ENCODE data around the gene PTPRD.

Gene PTPRD

GRCh38 chr9:9231946-9232345 lies 1380.9 kb downstream of the PTPRD start:
- FAIRE-seq: no peak

DNA sequence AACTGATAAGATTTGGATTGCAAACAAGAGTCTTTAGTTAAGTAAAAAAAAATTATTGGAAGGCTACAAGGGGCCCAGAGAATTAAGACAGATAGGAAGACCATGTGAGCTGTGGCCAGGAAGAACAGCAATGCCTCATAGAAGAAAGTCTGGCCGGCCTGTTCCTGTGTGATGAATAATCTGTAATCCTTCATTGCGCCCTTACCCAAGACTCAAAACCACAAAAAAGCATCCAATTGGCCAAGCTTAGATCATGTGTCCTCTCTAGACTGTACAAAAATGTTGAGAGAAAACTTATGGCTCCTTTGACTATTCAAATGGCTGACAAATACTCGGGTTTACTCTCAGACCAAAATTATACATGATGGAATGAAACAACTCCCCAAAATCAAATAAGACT lies 1383.5 kb downstream of the PTPRD start:
- FAIRE-seq: no peak

GRCh38 chr9:9223175-9223574 lies 1389.6 kb downstream of the PTPRD start:
- FAIRE-seq: no peak

GRCh38 chr9:9222730-9223129 lies 1390.1 kb downstream of the PTPRD start:
- FAIRE-seq: no peak

- FAIRE-seq: no peak
These were observed 1395.9 kb downstream of the PTPRD start for GRCh38 chr9:9216934-9217333.

DNA sequence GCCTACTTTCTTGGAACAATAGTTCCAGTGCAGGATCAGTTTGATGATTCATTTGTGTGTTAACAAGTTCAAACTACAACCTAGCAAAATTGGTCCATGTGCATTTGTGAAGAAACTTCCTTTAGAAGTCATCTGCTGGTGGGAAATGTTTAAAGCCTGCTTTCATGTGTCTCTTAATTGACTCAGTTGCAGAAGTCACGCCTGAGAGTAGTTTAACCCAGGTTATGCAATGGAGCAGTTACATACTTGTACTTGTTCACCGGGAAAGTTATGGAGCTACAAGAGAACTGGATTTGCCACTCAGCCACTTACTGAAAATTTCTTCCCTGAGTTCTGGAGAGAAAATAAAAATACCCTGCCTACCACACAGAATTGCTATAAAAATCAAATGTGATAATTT lies 1397.8 kb downstream of the PTPRD start:
- FAIRE-seq: no peak

DNA sequence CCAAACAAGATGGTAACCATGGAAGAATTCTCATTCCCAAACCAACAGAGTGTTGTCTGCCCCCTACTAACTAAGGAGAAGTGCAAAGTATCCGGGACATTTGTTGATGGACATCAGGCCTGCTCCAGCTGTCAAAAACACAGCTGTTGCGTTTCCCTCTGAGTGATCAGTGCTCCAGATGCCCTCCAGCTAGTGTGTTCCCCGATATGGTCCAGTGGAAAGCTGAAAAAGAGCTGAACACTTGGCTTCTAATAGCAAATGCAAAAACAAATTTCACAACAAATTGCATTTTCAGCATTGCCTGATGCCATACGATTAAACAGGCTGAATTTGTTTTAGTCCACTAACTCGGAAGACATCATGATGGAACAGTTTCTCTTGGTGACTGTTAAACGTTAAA lies 1398.7 kb downstream of the PTPRD start:
- FAIRE-seq: no peak

DNA sequence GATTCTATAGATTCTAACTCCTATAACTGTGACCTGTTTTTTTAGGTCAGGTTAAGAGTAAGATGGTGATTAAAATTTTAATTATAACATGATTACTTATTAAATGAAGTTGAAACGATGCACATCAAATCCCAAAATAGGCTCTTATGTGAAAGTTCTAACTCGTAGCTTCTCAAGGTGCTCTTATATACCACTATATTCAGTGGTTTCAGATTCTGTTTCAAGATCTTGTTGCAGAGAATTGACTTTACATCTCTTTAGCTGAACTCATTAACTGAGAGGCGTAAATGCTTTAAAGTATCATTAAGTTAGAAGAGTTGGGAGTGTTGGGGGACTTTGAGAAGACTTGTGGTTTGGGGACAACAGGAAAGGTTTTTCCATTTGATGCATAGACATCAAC lies 1399.8 kb downstream of the PTPRD start:
- FAIRE-seq: no peak

DNA sequence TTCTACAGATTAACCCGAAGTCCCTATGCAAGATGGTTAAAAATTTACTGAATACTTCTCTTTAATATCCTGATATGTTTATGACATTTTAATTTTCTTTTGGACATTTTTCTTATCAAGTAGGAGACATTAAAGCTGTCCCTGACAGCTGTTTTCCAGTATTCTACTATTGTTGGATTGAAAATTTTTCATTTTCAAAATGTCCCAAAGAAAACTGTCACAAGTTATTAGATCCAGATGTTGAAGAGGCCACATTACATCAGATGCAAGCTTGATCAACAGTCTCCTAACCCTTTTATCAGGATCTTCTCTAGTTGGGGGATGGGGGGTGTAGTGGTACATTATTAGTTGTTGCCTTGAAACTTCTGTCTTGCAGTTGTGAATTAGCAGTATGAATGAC lies 1410.5 kb downstream of the PTPRD start:
- no peak for FAIRE-seq

GRCh38 chr9:9186086-9186485 lies 1426.7 kb downstream of the PTPRD start:
- no peak for FAIRE-seq

GRCh38 chr9:9182431-9182830 lies 1430.4 kb downstream of the PTPRD start:
- FAIRE-seq: peak; percentile 9

GRCh38 chr9:9177081-9177480 lies 1435.7 kb downstream of the PTPRD start:
- FAIRE-seq: no peak

- no peak for FAIRE-seq
These were observed 1438.4 kb downstream of the PTPRD start for GRCh38 chr9:9174358-9174757.

- FAIRE-seq: no peak
These were observed 1439.5 kb downstream of the PTPRD start for GRCh38 chr9:9173264-9173663.

GRCh38 chr9:9170439-9171134 lies 1442.2 kb downstream of the PTPRD start:
- no peak for FAIRE-seq

GRCh38 chr9:9142001-9142400 lies 1470.8 kb downstream of the PTPRD start:
- no peak for FAIRE-seq

DNA sequence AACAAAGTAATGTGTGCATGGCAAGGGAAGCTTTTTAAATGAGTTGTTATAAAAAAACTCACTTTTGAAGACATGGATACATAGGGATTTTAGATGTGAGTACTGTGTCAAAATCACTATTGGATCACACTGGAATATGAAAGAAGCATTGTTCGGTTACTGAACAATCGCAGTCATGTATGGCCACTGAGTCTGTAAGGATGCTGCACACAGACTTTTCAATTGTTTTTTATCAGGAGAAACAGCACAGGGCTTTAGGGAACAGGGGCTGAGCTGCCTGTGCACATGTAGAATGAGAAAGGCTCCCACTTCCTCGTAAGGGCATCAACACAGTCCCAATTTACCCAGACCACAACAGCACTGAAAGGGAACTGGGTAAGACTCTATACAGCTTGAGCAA lies 1479.3 kb downstream of the PTPRD start:
- no peak for FAIRE-seq

DNA sequence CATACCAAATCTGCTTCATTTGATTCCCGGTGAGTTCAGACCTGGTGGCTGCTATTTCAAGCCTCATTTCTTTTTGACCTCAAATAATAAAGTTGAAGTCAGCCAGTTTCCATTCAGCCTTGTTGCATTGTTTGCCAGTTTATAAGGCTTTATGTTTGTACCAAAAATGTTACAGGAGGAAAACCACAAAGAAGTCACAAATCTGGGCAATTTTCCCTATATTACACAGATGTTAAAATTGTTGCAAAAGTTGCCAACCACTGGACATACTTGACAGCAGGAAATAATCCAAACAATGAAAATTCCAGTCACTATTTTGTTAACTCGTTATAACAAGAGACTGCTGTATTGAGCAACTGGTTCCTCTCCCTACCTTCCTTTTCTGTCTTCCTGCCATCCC lies 1488.2 kb downstream of the PTPRD start:
- FAIRE-seq: no peak

DNA sequence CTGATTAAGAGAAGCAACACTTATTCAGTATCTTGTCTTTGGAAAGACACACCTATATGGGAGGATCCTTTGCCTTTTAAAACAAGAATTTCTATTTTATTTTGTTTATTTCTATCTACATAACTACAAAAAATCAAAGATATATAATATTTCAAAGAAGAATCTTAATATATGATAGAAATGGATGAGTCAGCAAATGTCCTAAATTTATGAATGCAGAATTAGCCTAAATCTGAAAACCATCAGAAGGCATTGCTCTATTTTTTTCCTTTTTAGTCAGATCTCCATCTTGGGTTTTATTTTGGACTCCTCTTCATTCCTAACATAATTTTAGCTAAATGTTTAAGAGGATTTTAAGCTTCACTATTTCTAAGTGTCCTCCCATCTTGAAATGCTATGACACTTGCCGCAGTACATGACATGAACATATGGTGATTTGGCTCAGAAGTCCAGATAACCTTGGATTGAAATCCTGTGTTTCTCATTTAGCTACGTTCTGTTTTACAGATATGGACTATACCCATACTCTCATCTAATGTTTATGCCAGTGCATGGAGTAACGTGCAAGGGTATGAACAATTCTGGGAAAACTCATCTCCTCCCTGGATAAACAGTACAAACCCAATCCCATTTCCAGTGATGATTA lies 1490.4 kb downstream of the PTPRD start:
- no peak for FAIRE-seq

DNA sequence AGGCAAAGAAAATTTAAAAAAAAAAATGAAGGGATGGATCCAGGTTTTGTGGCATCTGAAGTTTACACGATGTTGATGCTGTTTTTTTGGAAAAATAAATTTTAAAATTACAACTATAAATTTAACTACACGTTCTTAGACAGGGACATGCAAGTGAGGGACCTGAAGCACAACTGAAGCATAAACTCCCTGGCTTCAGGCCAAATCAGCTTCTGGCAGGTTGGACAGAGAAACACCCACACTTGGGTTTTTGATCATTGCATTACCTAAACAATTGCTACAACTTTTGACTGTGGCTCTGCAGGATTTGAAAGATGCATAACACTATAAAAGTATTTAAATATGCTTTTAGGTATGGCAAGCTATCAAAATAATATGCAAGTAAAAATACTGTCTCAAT lies 1494.9 kb downstream of the PTPRD start:
- FAIRE-seq: no peak

GRCh38 chr9:9112001-9112720 lies 1500.6 kb downstream of the PTPRD start:
- FAIRE-seq: no peak

GRCh38 chr9:9108641-9109040 lies 1504.2 kb downstream of the PTPRD start:
- no peak for FAIRE-seq

DNA sequence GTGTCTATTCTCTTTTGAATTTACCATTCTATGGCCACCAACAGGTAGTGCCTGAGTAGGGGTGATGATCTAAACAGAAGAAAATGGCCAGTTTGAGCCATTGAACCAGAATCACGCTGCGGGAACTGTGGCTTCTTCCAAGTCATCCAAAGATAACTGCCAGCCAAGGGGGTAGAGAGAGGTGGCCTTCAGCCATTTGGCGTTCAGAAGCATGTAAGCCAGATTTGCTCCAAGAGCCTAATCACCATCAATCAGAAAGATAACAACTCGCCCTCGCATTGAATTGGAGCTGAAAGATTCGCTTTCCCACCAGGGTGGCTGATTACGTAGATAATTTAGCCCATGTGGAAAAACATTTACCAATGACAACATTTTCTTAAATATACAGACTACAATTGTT lies 1510.5 kb downstream of the PTPRD start:
- no peak for FAIRE-seq

- no peak for FAIRE-seq
These were observed 1512.7 kb downstream of the PTPRD start for GRCh38 chr9:9100070-9100469.
